AG10803 (cell line): ENCODE data around the gene KCNT1.

Experiments used
- DNase-seq: peaks from one replicate; pipeline ENCODE4 v3.0.0; 2010; ENCODE audit warnings: low read depth
- H3K4me3 ChIP-seq: 2 replicates; pipeline ENCODE4 v1.5.1; 2011; ENCODE audit warnings: mild to moderate bottlenecking, low read length, control low read depth
- CTCF ChIP-seq: conservative IDR thresholded peaks from 2 replicates; pipeline ENCODE4 v1.5.1; 2011; ENCODE audit warnings: mild to moderate bottlenecking, low read length, control low read depth, inconsistent platforms

KCNT1 gene

GRCh38 chr9:135706288-135706687, 4.3 kb downstream of the KCNT1 start:
- no peak overlapping the region for H3K4me3 ChIP-seq
- DNase-seq: no peak
- TF ChIP-seq CTCF: no peak

GRCh38 chr9:135707252-135708138, 5.5 kb downstream of the KCNT1 start:
- TF ChIP-seq CTCF: no peak

DNA sequence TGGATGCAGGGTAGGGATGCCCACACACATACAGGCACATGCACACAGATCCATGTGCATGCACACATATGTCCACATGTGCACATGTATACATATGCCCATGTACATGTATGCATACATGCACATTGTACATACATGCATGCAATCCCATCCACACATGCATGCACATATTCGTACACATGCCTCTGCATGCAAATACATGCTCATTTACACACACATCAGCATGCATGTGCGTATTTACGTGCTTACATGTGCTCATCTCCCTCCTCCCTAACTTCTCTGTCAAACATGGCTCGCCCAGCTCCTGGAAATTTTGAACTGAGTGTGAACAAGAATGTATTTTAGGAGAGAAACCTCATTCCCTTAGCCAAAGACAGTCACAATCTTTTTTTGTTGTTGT, 6.2 kb downstream of the KCNT1 start:
- DNase-seq: no peak
- TF ChIP-seq CTCF: no peak
- no peak overlapping the region for H3K4me3 ChIP-seq

More at GRCh38 chr9:135707252-135708138, 5.5 kb downstream of the KCNT1 start:
- DNase-seq: no peak
- H3K4me3 ChIP-seq: no peak overlapping the region

GRCh38 chr9:135711391-135711790, 9.4 kb downstream of the KCNT1 start:
- no peak overlapping the region for H3K4me3 ChIP-seq
- no peak for TF ChIP-seq CTCF
- DNase-seq: no peak

- H3K4me3 ChIP-seq: no peak overlapping the region
- TF ChIP-seq CTCF: no peak
- no peak for DNase-seq
Observed at GRCh38 chr9:135711881-135712280, 9.9 kb downstream of the KCNT1 start.

DNA sequence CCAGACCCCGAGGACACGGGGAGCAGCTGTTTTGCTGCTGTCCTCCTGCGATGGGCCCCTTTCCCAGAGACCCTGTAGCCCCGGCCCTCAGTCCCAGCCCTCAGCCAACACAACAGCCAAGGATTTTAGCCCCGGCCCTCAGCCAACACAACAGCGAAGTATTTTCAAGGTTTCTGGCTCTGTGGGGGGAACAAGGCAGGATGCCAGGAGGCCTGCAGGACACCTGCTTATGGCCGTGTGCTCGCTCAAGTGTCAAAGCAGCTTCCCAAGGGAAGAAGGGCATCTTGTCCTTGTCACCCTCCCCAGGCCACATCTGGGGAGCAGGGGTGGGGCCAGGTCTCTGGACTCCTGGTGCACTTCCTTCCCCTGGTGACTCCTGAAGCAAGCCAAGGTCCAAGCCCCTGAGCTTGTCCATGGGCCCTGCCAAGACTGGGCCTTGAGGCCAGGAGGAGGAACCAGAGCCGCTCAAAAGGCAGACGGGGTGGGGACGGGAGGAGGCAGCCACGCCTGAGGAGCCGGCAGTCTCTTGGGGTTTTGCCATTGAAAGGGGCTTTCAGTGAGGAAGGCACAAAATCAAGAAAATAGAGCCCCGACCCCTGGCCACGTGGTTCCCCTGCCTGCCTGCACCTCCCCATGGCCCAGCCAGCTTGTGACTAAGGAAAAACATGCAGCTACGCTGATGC, 10.8 kb downstream of the KCNT1 start:
- TF ChIP-seq CTCF: no peak
- no peak overlapping the region for H3K4me3 ChIP-seq
- DNase-seq: no peak
